Trophoblast cell (in vitro differentiated cells and primary cell): ENCODE results near the gene IP6K1.
"Not testable (repeated sequence)": the region's sequence is repeated elsewhere in the genome, so short reads cannot be mapped to it uniquely, and the experiment has no call there.

Source experiments
- DNase-seq, 2 donors: peaks; one replicate each; pipeline ENCODE4 v3.0.0-alpha.2; 2016
- H2AFZ ChIP-seq: 2 replicates; pipeline ENCODE4 v1.6.1; 2013; ENCODE audit warnings: low read length, moderate library complexity, mild to moderate bottlenecking; ENCODE audit not compliant: insufficient read depth, poor library complexity
- H2AK5ac ChIP-seq: 2 replicates; pipeline ENCODE4 v1.6.1; 2013; ENCODE audit warnings: mild to moderate bottlenecking, low read length
- H2BK120ac ChIP-seq: 2 replicates; pipeline ENCODE4 v1.6.1; 2013; ENCODE audit warnings: low read length, mild to moderate bottlenecking, moderate library complexity; ENCODE audit not compliant: insufficient read depth, poor library complexity
- H2BK12ac ChIP-seq: 2 replicates; pipeline ENCODE4 v1.6.1; 2013; ENCODE audit warnings: mild to moderate bottlenecking, low read length, moderate library complexity
- H2BK5ac ChIP-seq: 2 replicates; pipeline ENCODE4 v1.6.1; 2013; ENCODE audit warnings: low read length, low read depth, moderate library complexity, mild to moderate bottlenecking; ENCODE audit not compliant: poor library complexity
- H3K14ac ChIP-seq: 2 replicates; pipeline ENCODE4 v1.6.1; 2013; ENCODE audit warnings: mild to moderate bottlenecking, low read length
- H3K18ac ChIP-seq: 2 replicates; pipeline ENCODE4 v1.6.1; 2013; ENCODE audit warnings: mild to moderate bottlenecking, low read length
- H3K23ac ChIP-seq: 2 replicates; pipeline ENCODE4 v1.6.1; 2013; ENCODE audit warnings: low read length
- H3K27ac ChIP-seq: 2 replicates; pipeline ENCODE4 v1.5.1; 2013; ENCODE audit warnings: low read depth, mild to moderate bottlenecking, inconsistent platforms, low read length, moderate library complexity
- H3K27me3 ChIP-seq: 2 replicates; pipeline ENCODE4 v1.6.1; 2013; ENCODE audit warnings: inconsistent platforms, mild to moderate bottlenecking, low read length, moderate library complexity; ENCODE audit not compliant: insufficient read depth
- H3K36me3 ChIP-seq, 2 experiments: 1 replicate in 1 of 2; 2 replicates in 1 of 2; pipeline ENCODE4 v1.6.1; 2013; ENCODE audit warnings: low read length in 2 of 2, mild to moderate bottlenecking in 2 of 2, moderate library complexity in 1 of 2; ENCODE audit not compliant: insufficient read depth in 2 of 2, control insufficient read depth in 1 of 2
- H3K4ac ChIP-seq: 2 replicates; pipeline ENCODE4 v1.6.1; 2013; ENCODE audit warnings: low read depth, mild to moderate bottlenecking, low read length, moderate library complexity
- H3K4me1 ChIP-seq, 2 experiments: 1 replicate in 1 of 2; 2 replicates in 1 of 2; pipeline ENCODE4 v1.6.1; 2013; ENCODE audit warnings: low read length in 2 of 2, mild to moderate bottlenecking in 2 of 2, moderate library complexity in 1 of 2; ENCODE audit not compliant: insufficient read depth in 2 of 2, control insufficient read depth in 1 of 2
- H3K4me2 ChIP-seq: 2 replicates; pipeline ENCODE4 v1.6.1; 2013; ENCODE audit warnings: inconsistent platforms, mild to moderate bottlenecking, low read length, moderate library complexity
- H3K4me3 ChIP-seq: 2 replicates; pipeline ENCODE4 v1.5.1; 2013; ENCODE audit warnings: mild to moderate bottlenecking, low read depth, low read length, inconsistent platforms
- H3K79me1 ChIP-seq: one replicate; pipeline ENCODE4 v1.6.1; 2013; ENCODE audit warnings: low read length
- H3K79me2 ChIP-seq: 2 replicates; pipeline ENCODE4 v1.6.1; 2013; ENCODE audit warnings: low read length, mild to moderate bottlenecking; ENCODE audit not compliant: control insufficient read depth, insufficient read depth, poor library complexity
- H3K9ac ChIP-seq: 2 replicates; pipeline ENCODE4 v1.6.1; 2013; ENCODE audit warnings: mild to moderate bottlenecking, low read length
- H3K9me3 ChIP-seq: 2 replicates; pipeline ENCODE4 v1.6.1; 2013; ENCODE audit warnings: low read depth, mild to moderate bottlenecking, control low read depth, inconsistent platforms, low read length; ENCODE audit not compliant: insufficient read depth
- H4K12ac ChIP-seq: 2 replicates; pipeline ENCODE4 v1.6.1; 2013; ENCODE audit warnings: low read depth, mild to moderate bottlenecking, low read length, moderate library complexity
- H4K8ac ChIP-seq: 2 replicates; pipeline ENCODE4 v1.6.1; 2013; ENCODE audit warnings: low read depth, mild to moderate bottlenecking, low read length, moderate library complexity
- H4K91ac ChIP-seq: one replicate; pipeline ENCODE4 v1.6.1; 2013; ENCODE audit warnings: low read depth, mild to moderate bottlenecking, low read length, moderate library complexity
- WGBS: extraction: QIAGEN DNeasy Blood & Tissue Kit; methylation state at CpG from one replicate; pipeline ENCODE4 v1.1.7; 2013; ENCODE audit warnings: missing lambda C conversion rate; ENCODE audit not compliant: insufficient read length, insufficient coverage; ENCODE audit errors: extremely low coverage; 5-methylcytosine and 5-hydroxymethylcytosine counted together

Gene IP6K1

DNA sequence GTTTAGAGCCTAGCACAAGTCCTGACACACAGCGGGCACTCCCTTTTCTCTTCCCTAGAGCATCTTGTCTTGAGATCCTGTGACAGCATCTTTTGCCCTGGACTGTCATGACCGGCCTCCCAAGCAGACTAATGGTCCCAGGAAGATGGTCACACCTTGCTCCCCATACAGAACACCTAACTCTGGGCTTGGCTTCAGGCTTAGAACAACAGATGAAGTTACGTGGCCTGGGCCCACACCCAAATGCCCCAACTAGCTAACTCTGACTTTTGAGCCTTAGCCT is 781 bp upstream of the IP6K1 start:
- H2BK12ac ChIP-seq, result no peak overlapping the region
- H2AFZ ChIP-seq, result peak overlapping the region; percentile 55
- no CpG with 5 or more reads among the region's 3 CpGs for WGBS
- H3K4me3 ChIP-seq, result no peak overlapping the region
- H2AK5ac ChIP-seq, result peak overlapping the region; percentile 49
- peak overlapping the region; percentile 24 for H2BK120ac ChIP-seq
- peak overlapping the region; percentile 27 for H3K18ac ChIP-seq
- peak overlapping the region; percentile 78 for H3K4me2 ChIP-seq
- H3K23ac ChIP-seq, result no peak overlapping the region
- H4K12ac ChIP-seq, result peak overlapping the region; percentile 89
- peak overlapping the region; percentile 90 for H4K8ac ChIP-seq
- H3K14ac ChIP-seq, result peak overlapping the region; percentile 44
- no peaks in the 10 kb centered on the region for H3K27me3 ChIP-seq
- no peak overlapping the region for H3K27ac ChIP-seq
- H3K9ac ChIP-seq, result no peak overlapping the region
- H4K91ac ChIP-seq, result peak overlapping the region; percentile 71
- peaks cover 5% of the 10 kb centered on the region for H3K9me3 ChIP-seq
- peaks cover 12 to 25% of the 10 kb centered on the region in 2 experiments for H3K4me1 ChIP-seq
- H3K36me3 ChIP-seq, result peaks cover 9 to 10% of the 10 kb centered on the region in 2 experiments
- peaks cover 9% of the 10 kb centered on the region for H3K79me2 ChIP-seq
- peaks cover 8% of the 10 kb centered on the region for H3K79me1 ChIP-seq
- H3K4ac ChIP-seq, result peak overlapping the region; percentile 22
- peak overlapping the region; percentile 23 for H2BK5ac ChIP-seq
- DNase-seq, result no peak

DNA sequence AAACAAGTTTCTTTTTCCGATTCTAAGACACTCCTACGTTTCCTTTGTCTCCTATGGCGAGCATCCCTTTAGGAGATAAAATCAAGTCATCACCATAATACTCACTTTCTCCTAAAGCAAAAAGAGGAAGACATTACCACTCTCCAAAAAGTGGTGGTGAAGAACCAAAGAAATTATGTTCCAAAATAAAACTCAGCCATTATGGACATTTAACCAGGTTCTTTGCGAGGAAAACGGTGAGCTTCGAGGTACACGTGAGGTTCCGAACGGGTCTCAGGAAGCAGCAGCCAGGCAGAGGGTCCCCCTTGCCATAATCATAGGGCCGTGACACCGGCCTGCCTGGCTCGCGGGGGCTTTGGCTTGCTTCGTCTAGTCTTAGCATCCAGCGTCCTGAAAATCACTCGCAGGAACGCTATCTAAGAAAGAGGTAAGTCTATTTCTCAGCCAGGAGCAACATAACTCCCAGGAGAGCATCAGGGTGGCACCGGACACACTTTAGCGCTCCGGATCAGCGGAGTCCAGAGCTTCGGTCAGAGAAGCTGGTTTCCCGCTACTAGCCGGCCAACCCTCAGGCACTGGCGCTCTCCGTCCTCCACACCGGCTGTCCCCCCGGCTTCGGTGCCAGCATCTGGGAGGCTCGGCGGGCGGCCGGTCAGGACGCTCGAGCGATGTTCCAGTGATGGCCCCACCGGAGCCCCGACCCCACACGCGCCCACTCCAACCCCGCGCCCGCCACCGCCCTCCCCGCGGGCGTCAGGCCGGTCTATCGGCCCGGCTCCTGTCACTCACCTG is 581 bp downstream of the IP6K1 start:
- Histone ChIP-seq H3K4me2 (peak overlapping the region; percentile 92), H3K27me3 (no peaks in the 10 kb centered on the region), H3K4ac (peak overlapping the region; percentile 85), H3K79me2 (peaks cover 9% of the 10 kb centered on the region), H3K79me1 (peaks cover 8% of the 10 kb centered on the region), H3K27ac (peak overlapping the region; percentile 39), H3K4me1 (peaks cover 8 to 14% of the 10 kb centered on the region in 2 experiments), H3K9me3 (peaks cover 3% of the 10 kb centered on the region), H2BK120ac (peak overlapping the region; percentile 35), H3K23ac (no peak overlapping the region), H4K12ac (peak overlapping the region; percentile 56), H3K4me3 (peak overlapping the region; percentile 87), H4K91ac (peak overlapping the region; percentile 78), H3K9ac (peak overlapping the region; percentile 86), H2AK5ac (peak overlapping the region; percentile 82), H4K8ac (peak overlapping the region; percentile 79), H3K18ac (peak overlapping the region; percentile 74), H3K36me3 (peaks cover 9 to 10% of the 10 kb centered on the region in 2 experiments), H2BK5ac (peak overlapping the region; percentile 56), H3K14ac (peak overlapping the region; percentile 71), H2BK12ac (no peak overlapping the region), H2AFZ (peak overlapping the region; percentile 75)
- no CpG with 5 or more reads among the region's 50 CpGs for WGBS
- DNase-seq, result peak; percentile 35 to 62

DNA sequence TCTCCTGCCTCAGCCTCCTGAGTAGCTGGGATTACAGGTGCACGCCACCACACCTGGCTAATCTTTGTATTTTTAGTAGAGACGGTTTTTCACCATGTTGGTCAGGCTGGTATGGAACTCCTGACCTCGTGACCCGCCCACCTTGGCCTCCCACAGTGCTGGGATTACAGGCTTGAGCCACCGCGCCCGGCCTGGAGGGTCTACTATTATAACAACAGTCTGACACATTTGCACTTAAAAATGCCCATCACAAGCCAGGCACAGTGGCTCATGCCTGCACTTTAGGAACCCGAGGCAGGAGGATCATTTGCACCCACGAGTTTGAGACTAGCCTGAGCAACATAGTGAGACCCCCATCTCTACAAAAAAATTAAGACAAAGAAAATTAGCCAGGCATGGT is 4.1 kb downstream of the IP6K1 start:
- H3K27ac ChIP-seq, H3K27me3 ChIP-seq, H2BK120ac ChIP-seq, H3K9me3 ChIP-seq, H4K8ac ChIP-seq, H3K23ac ChIP-seq, DNase-seq, H2BK12ac ChIP-seq, H3K4me3 ChIP-seq, H2AFZ ChIP-seq, H2BK5ac ChIP-seq, H3K9ac ChIP-seq, H3K4me2 ChIP-seq, H4K91ac ChIP-seq, H3K18ac ChIP-seq, H2AK5ac ChIP-seq, H4K12ac ChIP-seq, H3K14ac ChIP-seq: not testable (repeated sequence)
- peak overlapping the region; percentile 71 for H3K4ac ChIP-seq
- H3K4me1 ChIP-seq, result peaks cover 10 to 13% of the 10 kb centered on the region in 2 experiments
- WGBS, result no CpG with 5 or more reads among the region's 9 CpGs
- peaks cover 12% of the 10 kb centered on the region for H3K79me1 ChIP-seq
- H3K79me2 ChIP-seq, result peaks cover 14% of the 10 kb centered on the region
- peaks cover 14% of the 10 kb centered on the region in 2 experiments for H3K36me3 ChIP-seq

DNA sequence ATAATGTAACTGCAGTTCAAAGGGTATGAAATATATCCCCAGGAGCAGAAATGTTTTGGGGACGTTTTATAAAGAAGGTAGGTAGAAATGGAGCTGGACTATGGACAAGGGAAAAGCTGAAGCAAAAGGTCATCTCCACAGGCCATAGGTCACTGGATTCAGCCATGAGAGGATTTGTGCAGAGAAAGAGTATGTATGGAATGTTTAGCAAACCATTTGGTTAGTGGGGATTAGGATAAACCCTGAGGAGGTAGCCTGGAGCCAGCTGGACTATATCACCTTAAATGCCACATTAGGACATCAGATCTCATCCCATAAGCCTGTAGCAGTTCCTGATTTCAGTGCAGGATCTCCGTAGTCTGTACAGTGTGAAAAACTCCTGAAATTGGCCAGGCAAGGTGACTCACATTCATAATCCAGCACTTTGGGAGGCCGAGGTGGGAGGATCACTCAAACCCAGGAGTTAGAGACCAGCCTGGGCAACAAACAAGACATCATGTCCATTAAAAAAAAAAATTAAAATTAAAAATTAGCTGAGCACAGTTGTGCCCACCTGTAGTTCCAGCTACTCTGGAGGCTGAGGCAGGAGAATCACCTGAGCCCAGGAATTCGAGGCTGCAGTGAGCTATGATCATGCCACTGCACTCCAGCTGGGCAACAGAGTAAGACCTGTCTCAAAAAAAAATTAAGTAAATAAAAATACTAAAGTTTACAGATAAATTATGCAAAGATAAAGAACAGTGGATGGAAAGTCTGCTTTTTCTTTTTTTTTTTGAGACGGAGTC is 4.7 kb downstream of the IP6K1 start:
- Histone ChIP-seq H2BK12ac (no peak overlapping the region), H2AFZ (no peak overlapping the region), H4K8ac (no peak overlapping the region), H3K27ac (peak overlapping the region; percentile 41), H4K12ac (no peak overlapping the region), H3K79me2 (peaks cover 14% of the 10 kb centered on the region), H3K4me3 (no peak overlapping the region), H3K4me2 (no peak overlapping the region), H3K9me3 (no peaks in the 10 kb centered on the region), H3K4me1 (peaks cover 6 to 7% of the 10 kb centered on the region in 2 experiments), H3K36me3 (peaks cover 16 to 17% of the 10 kb centered on the region in 2 experiments), H4K91ac (no peak overlapping the region), H3K4ac (no peak overlapping the region), H2BK120ac (no peak overlapping the region), H2BK5ac (no peak overlapping the region), H3K14ac (no peak overlapping the region), H3K18ac (no peak overlapping the region), H3K79me1 (peaks cover 9% of the 10 kb centered on the region), H3K27me3 (no peaks in the 10 kb centered on the region), H3K23ac (no peak overlapping the region), H2AK5ac (no peak overlapping the region), H3K9ac (no peak overlapping the region)
- DNase-seq, result peak in 1 of 2 donors; percentile 38
- no CpG with 5 or more reads among the region's 5 CpGs for WGBS
